Mucosa of descending colon (tissue), 3 donors: ENCODE results near the gene COL28A1. TPM values are rescaled to one million over a fixed set of nuclear protein-coding genes. Genes with fewer than 3 reads are reported as not detected.
A peak's percentile ranks its signal among the peaks of the same experiment; 100 is the strongest.

Experiments used
- ATAC-seq: fragments of 200-7000 bp; cut with Tn5 transposase; one replicate; pipeline ENCODE4 v1.9.1; 2020; ENCODE audit warnings: mild to moderate bottlenecking, moderate library complexity
- DNase-seq, 3 donors: peaks; one replicate each; pipeline ENCODE4 v3.0.0-alpha.2; 2020
- H3K36me3 ChIP-seq: fragments of 200-600 bp; one replicate; pipeline ENCODE4 v1.8.0; 2021; ENCODE audit warnings: low read depth, mild to moderate bottlenecking
- H3K4me1 ChIP-seq: fragments of 200-600 bp; one replicate; pipeline ENCODE4 v1.8.0; 2021; ENCODE audit warnings: low read depth, mild to moderate bottlenecking
- H3K4me3 ChIP-seq: fragments of 200-600 bp; one replicate; pipeline ENCODE4 v1.8.0; 2021; ENCODE audit warnings: mild to moderate bottlenecking
- H3K9me3 ChIP-seq: fragments of 200-600 bp; one replicate; pipeline ENCODE4 v1.8.0; 2021; ENCODE audit warnings: mild to moderate bottlenecking
- intact Hi-C, 2 donors: fragments of 100-400 bp; cut with DNase I in 1 of 2; cut with micrococcal nuclease in 1 of 2; formaldehyde crosslinking; loops; one replicate each; pipeline versions ENCODE4 v1.11.0 to v1.11.1; 2022; cut with DNase I, micrococcal nuclease
- total RNA-seq, 3 donors: library from RNA; stranded (reverse); fragmentation: NEBNext Ultra II Directional in 2 of 3; extraction: Animal tissue kit (Norgen Biotek cat#: 25700) in 2 of 3; gene quantifications; one replicate each; pipeline versions ENCODE4 v1.2.1 to v1.2.4, GENCODE V29; 2021 to 2023
- TF ChIP-seq, protein P1 (sequence below): fragments of 200-600 bp; IDR thresholded peaks from one replicate; pipeline ENCODE4 v1.8.0; 2022; ENCODE audit warnings: antibody characterized with exemption, mild to moderate bottlenecking
- donor health status: DM: no; HTN: no; CAD: no; lungs with moderate emphysema.
- donor health status: DM: no; HTN: no; CAD: no.
- donor health status: DM: no; HTN: yes; CAD: no.

Gene COL28A1
- total RNA-seq, 3 donors from 2014 or later, result 2.9 to 19.0 (median 4.1) TPM

DNA sequence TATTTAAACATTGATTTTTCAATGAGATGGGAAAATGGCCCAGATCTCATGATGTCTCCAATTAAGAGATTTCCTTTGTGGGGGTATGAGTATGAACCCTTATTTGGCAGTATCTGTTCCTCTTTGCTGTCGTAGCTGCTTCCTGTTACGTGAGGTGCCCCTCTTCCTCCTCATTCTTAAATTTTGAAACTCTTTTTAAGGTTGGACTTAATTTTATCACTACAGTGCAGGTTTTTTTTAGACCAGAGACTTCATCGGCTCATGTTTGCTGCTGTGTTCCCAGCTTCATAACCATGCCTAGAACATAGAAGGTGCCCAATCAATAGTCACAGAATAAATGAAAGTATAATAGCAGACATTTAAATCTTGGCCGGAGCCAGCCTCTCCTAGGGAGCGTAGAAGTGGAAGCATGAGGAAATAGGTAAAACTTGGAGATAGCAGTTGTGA lies 33.4 kb upstream of the COL28A1 start:
- no peak for ATAC-seq
- DNase-seq, result no peak
- no peaks in the 10 kb centered on the region for H3K36me3 ChIP-seq
- H3K9me3 ChIP-seq, result no peaks in the 10 kb centered on the region
- TF ChIP-seq, protein P1, sequence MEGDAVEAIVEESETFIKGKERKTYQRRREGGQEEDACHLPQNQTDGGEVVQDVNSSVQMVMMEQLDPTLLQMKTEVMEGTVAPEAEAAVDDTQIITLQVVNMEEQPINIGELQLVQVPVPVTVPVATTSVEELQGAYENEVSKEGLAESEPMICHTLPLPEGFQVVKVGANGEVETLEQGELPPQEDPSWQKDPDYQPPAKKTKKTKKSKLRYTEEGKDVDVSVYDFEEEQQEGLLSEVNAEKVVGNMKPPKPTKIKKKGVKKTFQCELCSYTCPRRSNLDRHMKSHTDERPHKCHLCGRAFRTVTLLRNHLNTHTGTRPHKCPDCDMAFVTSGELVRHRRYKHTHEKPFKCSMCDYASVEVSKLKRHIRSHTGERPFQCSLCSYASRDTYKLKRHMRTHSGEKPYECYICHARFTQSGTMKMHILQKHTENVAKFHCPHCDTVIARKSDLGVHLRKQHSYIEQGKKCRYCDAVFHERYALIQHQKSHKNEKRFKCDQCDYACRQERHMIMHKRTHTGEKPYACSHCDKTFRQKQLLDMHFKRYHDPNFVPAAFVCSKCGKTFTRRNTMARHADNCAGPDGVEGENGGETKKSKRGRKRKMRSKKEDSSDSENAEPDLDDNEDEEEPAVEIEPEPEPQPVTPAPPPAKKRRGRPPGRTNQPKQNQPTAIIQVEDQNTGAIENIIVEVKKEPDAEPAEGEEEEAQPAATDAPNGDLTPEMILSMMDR, result no peak
- intact Hi-C loops, result no loop called here
- H3K4me3 ChIP-seq, result no peak overlapping the region
- H3K4me1 ChIP-seq, result peaks cover 18% of the 10 kb centered on the region

DNA sequence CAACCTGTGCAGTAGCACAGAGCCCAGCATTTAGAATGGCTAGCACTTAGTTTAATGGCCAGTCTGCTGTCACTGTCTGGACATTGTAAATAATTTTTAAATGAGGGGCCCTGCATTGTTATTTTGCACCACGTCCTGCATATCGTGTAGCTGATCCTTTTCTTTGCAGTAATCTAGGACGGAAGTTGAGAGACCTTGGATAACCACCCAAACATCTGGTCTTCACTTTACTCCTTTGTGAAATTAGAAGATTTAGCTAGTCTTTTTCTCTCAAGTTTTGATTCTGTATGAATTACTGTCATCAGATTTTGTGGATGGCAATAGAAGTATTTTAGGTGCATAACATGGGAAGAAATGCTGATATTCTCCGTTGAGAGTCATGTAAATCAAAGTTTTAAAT lies 32.9 kb upstream of the COL28A1 start:
- DNase-seq (no peak), ATAC-seq (no peak)
- Histone ChIP-seq H3K9me3 (no peaks in the 10 kb centered on the region), H3K36me3 (no peaks in the 10 kb centered on the region), H3K4me1 (peaks cover 18% of the 10 kb centered on the region), H3K4me3 (no peak overlapping the region)
- TF ChIP-seq, protein P1, result no peak
- intact Hi-C loops, result no loop called here

DNA sequence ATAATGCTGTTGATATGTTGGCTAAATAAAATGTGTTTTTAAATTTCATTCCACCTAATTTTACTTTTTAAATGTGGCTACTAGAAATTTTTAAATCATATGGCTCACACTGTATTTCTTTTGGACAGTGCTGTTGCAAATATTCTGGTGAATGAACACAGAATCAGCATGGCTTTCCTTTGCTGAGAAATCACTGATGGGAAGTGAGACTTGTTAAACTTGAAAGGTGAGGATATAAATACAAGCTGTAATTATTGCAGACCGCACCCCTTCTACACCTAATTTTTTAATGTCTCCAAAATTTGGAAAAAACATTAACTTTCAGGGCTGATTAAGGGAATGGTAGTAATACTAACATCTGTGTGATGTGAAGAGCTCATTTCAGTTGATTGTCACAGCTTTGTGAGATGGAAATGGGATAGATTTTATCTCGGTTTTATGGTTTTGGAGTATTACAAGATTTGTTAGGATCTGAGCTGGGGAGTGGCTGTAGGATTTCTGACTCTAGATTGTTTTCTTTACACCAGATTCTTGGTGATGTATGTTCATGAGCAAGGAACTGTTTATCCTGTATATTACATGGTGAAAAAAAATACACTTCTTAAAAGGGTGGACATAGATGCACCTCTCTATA lies 32.3 kb upstream of the COL28A1 start:
- no peak for DNase-seq
- Histone ChIP-seq H3K36me3 (no peaks in the 10 kb centered on the region), H3K9me3 (no peaks in the 10 kb centered on the region), H3K4me1 (peaks cover 18% of the 10 kb centered on the region), H3K4me3 (peak overlapping the region; percentile 63)
- intact Hi-C loops, result no loop called here
- no peak for ATAC-seq
- TF ChIP-seq, protein P1, result no peak

DNA sequence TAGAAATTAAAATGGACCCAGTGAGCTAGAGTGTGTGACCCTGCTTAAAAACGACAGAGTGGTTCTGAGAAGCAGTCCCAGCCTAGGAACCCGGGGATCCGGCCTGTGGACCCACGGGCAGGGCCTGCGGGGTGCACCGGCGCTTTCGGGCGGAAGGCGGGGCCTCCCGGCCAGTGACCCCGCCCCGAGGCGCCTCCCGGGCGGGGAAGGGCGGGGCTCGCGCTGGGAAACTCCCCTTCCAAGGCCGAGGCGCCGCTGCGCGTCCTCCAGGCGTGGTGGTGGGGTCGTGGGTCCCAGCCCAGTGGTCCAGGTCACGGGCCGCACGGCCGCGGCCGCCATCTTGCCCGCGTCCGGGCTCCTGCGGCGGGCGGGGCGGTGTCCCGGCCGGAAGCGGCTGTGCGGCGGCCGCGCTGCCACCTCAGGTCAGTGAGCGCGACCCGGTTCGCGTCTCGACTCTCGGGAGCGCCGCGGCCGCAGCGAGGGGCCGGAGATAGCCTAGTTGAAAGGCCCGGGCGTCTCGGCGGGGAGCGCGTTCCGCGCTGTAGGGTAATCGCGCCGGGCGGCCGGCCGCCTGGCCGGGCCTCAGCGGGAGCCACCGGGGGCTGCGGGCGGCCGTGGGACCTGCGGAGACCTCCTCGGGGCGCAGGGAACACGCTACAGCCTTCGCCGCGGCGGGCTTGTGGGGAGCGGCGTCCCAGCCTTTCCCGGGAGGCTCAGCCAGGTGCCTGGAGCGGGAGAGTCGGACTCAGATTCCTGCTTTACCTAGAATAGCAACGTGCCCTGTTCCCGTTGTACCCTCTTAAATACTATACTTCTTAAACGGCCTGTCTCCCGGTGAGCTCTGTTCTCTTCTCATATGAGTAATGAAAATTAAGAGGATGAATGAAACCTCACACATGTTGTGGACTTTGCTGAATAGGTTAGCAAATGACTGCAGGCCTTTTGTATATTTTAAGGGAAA lies 31.3 kb upstream of the COL28A1 start, which contains the start of gene MIOS:
TSS of gene MIOS (plus strand) at position 234 of the 961 bp plus-strand sequence. CDS start 5,592 bp downstream, outside the sequence.
- peak; percentile 92 for ATAC-seq

More for the DNA sequence above, 31.3 kb upstream of the COL28A1 start, which contains the start of gene MIOS:
- H3K36me3 ChIP-seq, result no peaks in the 10 kb centered on the region
- H3K9me3 ChIP-seq, result no peaks in the 10 kb centered on the region
- peak within 1 kb of the TSS; percentile 63 for H3K4me3 ChIP-seq
- intact Hi-C loops, result no loop called here
- TF ChIP-seq, protein P1, result no peak
- peaks cover 18% of the 10 kb centered on the region for H3K4me1 ChIP-seq
- peak; percentile 90 to 94 (median 93) for DNase-seq
